ENCODE measurements around the gene EPB41L4B.

- no peak for TF ChIP-seq POLR2AphosphoS5 (IDR thresholded peaks at IDR 0.05; ENCODE audit: low read depth, low read length)
- no peak for TF ChIP-seq POLR2A (IDR thresholded peaks at IDR 0.05; ENCODE audit: low read depth, low read length)
- TF ChIP-seq TAF1 (IDR thresholded peaks at IDR 0.05; ENCODE audit: borderline replicate concordance, low read depth, low read length), result no peak
Observed at GRCh38 chr9:109181284-109181683, 139.6 kb downstream of the EPB41L4B start.
